ENCODE results near the gene SNX9. TPM values are rescaled to one million over a fixed set of nuclear protein-coding genes. Genes with fewer than 3 reads are reported as not detected.
"Not testable (repeated sequence)": the region's sequence is repeated elsewhere in the genome, so short reads cannot be mapped to it uniquely, and the experiment has no call there.

The SNX9 gene
- total RNA-seq, 1 donor from 2014 or later: 46.2 TPM

DNA sequence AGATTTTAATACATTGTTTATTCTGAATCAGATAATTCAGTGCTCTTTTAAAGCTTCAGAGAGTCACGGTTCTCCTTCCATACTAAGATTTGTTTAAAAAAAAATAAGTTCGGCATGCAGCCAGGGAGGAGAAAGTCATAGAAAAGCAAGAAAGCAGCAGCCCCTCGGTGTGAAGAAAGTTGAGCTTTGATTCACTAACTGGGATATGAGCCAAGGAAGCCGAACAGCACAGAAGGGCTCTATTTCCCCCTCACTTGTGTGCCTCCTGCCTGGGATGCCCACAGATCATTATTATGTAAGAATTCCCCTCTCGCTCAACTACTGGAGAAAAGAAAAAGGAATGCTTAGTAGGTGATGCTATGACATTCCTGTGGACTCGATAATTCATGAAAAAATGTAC is 89.3 kb downstream of the SNX9 start:
- DNase-seq (ENCODE audit: low spot score): peak; percentile 80

DNA sequence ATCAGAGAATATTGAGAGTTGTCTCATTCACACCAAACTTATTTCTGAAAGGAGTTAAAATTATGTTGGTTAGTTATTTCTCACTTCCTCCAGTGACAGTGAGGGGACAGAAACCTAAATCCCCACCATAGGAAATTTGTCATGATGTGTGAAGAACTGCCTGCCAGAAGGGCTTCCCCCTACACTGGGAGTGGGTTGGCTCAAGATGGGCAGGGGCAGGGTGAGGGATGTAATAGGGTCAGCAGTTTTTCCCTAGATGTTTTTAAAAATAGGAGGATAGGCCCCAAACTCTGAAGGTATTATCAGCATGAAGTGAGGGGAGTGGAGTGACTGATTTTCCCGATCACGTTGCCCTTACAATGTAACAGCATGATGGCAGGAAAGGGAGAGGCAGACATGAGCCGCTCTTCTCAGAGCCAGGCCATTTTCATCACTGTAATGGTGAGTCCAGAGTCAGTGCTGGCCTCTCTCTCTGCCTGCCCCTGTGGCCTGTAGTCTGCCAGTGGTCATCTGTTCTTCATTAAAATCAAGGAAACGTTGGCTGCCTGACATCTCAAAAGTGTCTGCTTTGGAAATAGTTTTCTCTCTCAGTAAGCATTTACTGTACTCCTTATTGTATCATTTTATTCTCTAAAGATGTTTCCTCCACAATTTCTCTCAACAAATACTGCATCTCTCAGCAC is 98.8 kb downstream of the SNX9 start:
- peak; percentile 10 for DNase-seq (ENCODE audit: low spot score)

DNA sequence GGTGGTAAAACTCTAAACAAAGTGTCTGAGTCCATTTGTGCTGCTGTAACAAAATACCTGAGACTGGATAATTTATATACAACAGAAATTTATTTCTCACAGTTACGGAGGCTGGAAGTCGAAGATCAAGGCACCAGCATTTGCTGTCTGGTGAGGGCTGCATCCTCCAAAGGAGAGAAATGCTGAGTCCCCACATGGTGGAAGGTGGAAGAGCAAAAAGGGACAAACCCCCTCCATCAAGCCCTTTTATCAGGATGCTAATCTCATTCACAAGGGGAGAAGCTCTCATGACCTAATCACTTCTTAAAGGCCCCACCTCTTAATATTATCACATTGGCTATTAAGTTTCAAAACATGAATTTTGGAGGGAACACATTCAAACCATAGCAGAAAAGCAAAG is 102.7 kb downstream of the SNX9 start:
- DNase-seq (ENCODE audit: low spot score): no peak

GRCh38 chr6:157927011-157927410 is 104.0 kb downstream of the SNX9 start:
- no peak for DNase-seq (ENCODE audit: low spot score)

GRCh38 chr6:157928428-157928827 is 105.4 kb downstream of the SNX9 start:
- DNase-seq (ENCODE audit: low spot score): no peak

GRCh38 chr6:157929076-157929475 is 106.0 kb downstream of the SNX9 start:
- DNase-seq (ENCODE audit: low spot score): no peak

DNA sequence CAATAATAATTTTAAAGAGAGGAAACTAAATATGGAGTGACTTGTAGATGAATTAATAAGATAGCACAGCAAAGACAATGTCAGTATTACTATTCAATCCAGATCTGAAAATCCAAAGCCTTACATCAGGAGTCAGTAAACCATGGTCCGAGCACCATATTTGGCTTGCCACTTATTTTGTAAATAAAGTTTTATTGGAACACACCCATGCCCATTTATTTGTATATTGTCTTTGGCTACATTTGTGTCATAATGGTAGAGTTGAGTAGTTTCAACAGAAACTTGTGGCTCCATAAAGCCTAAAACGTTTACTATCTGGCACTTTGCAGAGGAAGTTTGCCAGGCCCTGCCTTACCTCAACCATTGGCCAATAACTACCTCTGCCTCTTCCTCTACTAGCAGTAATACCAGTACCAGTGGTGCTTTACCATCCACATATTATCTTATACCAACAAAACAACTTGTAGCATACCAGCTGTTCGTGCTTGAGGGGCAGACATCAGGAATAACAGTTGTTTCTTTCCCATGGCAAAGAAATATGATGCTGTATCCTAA is 106.8 kb downstream of the SNX9 start:
- no peak for DNase-seq (ENCODE audit: low spot score)

DNA sequence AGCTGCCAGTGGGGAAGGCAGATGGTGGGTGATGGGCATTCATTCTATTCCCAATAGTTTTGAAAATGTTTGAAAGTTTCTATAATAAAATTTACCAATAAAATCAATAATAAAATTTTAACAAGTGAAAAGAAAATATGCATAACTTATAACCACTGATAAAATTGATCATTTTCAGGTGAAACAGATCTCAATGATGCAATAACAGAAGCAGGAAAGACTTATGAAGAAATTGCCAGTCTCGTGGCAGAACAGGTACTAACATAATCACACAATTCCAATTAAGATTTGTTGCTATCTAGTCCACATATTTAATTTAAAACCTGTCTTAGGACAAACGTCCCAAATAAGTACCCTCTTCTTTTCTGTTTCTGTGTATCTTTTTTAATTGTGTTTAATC is 112.7 kb downstream of the SNX9 start:
- no peak for DNase-seq (ENCODE audit: low spot score)

- no peak for DNase-seq (ENCODE audit: low spot score)
Observed at GRCh38 chr6:157937318-157937717, 114.3 kb downstream of the SNX9 start.

GRCh38 chr6:157937916-157938315 is 114.9 kb downstream of the SNX9 start:
- DNase-seq (ENCODE audit: low spot score): no peak

- DNase-seq (ENCODE audit: low spot score): not testable (repeated sequence)
Observed at GRCh38 chr6:157940375-157941036, 117.5 kb downstream of the SNX9 start.

DNA sequence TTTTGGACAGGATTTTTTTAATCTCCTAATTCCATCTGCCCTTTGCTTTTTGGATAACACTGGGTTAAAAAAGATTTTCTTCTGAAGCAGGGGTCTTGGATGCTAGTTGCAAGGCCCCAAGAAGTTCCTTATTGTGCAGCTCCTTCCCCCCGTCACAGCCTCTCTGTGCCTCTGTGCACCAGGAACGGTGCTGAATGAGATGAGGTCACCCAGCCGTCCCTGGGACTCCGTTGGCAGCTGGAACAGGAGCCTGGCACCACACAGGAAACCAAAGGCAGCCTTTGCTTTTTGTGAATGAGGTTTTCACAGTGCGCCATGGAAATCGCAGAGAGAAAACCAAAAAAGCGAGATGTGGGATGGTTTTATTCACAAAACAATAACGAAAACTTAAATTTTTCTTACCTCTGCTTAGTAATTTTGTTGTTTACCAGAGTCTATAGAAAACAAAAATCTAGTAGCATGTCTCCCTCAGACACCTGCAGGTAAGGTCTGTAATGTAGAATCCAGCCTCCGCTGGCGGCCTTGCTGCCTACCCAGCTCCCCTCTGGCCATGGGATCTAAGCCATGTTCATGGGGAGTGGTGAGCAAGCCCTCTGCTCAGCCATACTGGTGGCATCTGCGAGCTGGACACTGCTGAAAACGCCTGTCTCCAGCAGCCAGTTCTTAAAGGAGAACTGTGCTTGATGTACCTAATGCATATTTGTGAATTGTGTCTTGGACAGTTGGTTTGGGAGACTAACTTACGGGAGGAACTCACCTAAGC is 118.2 kb downstream of the SNX9 start:
- no peak for DNase-seq (ENCODE audit: low spot score)

- DNase-seq (ENCODE audit: low spot score): no peak
Observed at GRCh38 chr6:157942351-157942750, 119.3 kb downstream of the SNX9 start.

- DNase-seq (ENCODE audit: low spot score): no peak
Observed at GRCh38 chr6:157943249-157943963, 120.4 kb downstream of the SNX9 start.

- DNase-seq (ENCODE audit: low spot score): no peak
Observed at GRCh38 chr6:157943964-157944283, 120.9 kb downstream of the SNX9 start.

GRCh38 chr6:157944983-157945931 is 122.2 kb downstream of the SNX9 start:
- no peak for DNase-seq (ENCODE audit: low spot score)

GRCh38 chr6:157946053-157946617 is 123.1 kb downstream of the SNX9 start:
- no peak for DNase-seq (ENCODE audit: low spot score)

DNA sequence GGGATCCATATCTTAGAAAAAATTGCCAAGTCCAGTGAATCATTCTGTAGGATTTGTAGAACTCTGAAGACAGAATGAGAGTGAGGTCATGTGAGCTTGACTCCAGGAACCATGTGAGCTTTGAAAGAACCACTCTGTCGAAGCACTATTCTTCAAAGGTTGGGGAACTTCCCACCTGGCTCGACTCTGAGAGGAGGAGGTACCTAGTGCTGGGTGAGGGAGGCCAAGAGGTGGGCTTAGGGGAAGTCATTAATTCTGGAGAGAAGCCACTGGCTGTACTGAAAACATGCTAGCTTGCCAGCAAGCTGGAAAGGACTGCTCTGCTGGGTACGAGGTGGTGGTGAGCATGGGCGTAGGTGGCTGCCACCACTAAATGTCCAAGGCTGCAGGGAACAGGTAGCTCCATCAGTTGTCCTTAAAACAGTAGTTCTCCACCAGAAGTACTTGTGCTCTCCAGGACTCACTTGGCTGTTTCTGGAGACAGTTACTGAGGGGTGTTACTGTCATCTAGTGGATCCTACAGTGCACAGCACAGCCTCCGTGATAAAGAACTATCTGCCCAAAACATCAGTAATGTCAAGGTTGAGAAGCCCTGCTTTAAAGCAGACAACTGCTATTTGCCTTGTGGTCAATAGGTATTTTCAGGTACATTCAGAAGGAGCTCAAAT is 124.0 kb downstream of the SNX9 start:
- no peak for DNase-seq (ENCODE audit: low spot score)

DNA sequence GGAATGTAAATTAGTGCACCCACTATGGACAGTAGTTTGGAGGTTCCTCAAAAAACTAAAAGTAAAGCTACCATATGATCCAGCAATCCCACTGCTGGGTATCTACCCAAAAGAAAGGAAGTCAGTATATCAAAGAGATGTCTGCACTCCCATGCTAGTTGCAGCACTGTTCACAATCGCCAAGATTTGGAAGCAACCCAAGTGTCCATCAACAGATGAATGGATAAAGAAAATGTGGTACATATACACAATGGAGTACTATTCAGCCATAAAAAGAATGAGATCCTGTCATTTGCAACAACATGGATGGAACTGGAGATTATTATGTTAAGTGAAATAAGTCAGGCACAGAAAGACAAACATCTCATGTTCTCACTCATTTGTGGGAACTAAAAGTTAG is 127.9 kb downstream of the SNX9 start:
- DNase-seq (ENCODE audit: low spot score): not testable (repeated sequence)

DNA sequence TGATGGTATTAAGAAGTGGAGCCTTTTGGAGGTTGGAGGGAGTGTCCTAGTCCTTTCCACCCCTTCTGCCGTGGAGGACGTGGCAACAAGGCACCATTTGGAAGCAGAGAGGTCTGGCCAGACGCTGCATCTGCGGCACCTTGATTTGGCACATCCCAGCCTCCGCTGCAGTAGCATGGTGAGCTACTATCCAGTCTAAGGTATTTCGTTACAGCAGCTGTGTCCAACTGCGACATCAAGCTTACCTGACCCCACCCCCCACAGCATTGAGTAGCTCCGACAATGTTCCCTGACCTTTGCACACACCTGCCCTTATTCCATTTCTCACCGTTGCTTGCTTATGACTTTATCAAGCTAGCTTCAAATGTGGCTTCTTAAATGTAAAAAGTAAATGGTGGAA is 128.8 kb downstream of the SNX9 start:
- no peak for DNase-seq (ENCODE audit: low spot score)

Data from umbilical cord (tissue), 2 donors.